Activated B cell treated with CpG ODN at 0.5 μM for 24 hours (primary cell): Measurements from ENCODE around the gene SUCNR1. TPM values are rescaled to one million over a fixed set of nuclear protein-coding genes. Genes with fewer than 3 reads are reported as not detected.

Source experiments
- ATAC-seq: fragments of 200-7000 bp; cut with Tn5 transposase; one replicate; pipeline ENCODE4 v1.10.0; 2021; ENCODE audit warnings: low read depth, mild to moderate bottlenecking, moderate library complexity
- CTCF ChIA-PET: fragments of 350-600 bp; sonication (Branson Sonifier 250); formaldehyde crosslinking; loops from one replicate; lab custom pipeline; 2021; ENCODE audit warnings: antibody characterized with exemption; lab: Charles Lee
- POLR2A ChIA-PET: fragments of 350-600 bp; sonication (Branson Sonifier 250); formaldehyde crosslinking; loops from one replicate; lab custom pipeline; 2021; ENCODE audit warnings: antibody characterized with exemption; lab: Charles Lee
- DNase-seq: peaks from one replicate; pipeline ENCODE4 v3.0.0; 2022
- H3K27ac Mint-ChIP-seq: one replicate; pipeline ENCODE4 v1.8.0; 2020; ENCODE audit warnings: mixed read lengths
- H3K27me3 Mint-ChIP-seq: one replicate; pipeline ENCODE4 v1.8.0; 2021; ENCODE audit warnings: mixed read lengths
- H3K36me3 Mint-ChIP-seq: one replicate; pipeline ENCODE4 v1.8.0; 2021; ENCODE audit warnings: low read depth, mixed read lengths
- H3K4me1 Mint-ChIP-seq: one replicate; pipeline ENCODE4 v1.8.0; 2021; ENCODE audit warnings: mixed read lengths
- H3K4me3 Mint-ChIP-seq: one replicate; pipeline ENCODE4 v1.8.0; 2020; ENCODE audit warnings: mild to moderate bottlenecking, mixed read lengths
- H3K9me3 Mint-ChIP-seq: one replicate; pipeline ENCODE4 v1.8.0; 2020; ENCODE audit warnings: mixed read lengths
- intact Hi-C: fragments of 100-400 bp; cut with micrococcal nuclease; formaldehyde crosslinking; loops from one replicate; pipeline ENCODE4 v1.15.1; 2024
- total RNA-seq: library from RNA; stranded (reverse); gene quantifications from 2 replicates; pipeline ENCODE4 v1.2.3, GENCODE V29; 2022
- TF ChIP-seq, protein P1 (sequence below): fragments of 200-600 bp; IDR thresholded peaks from one replicate; pipeline ENCODE4 v1.8.0; 2022; ENCODE audit warnings: antibody characterized with exemption, mild to moderate bottlenecking

Gene SUCNR1
- total RNA-seq, 1 donor from 2014 or later = not detected

DNA sequence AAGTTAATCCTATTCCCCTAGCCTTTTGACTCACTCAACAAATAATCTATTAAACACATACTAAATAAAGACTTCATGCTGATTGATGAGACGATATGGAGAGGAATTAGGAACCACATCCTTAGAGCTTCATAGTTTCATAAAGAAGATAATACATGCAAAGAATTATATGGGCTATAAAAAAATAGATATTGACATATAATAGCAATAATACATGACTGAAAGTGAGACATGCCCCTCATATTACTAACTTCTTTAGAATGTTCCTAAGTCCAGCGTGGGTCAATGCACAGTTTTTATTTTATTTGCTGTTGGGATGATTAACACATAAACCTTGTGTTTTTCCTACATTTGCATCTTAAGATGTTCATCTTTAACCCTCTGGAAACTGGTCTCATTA lies 32.2 kb downstream of the SUCNR1 start:
- H3K4me1 Mint-ChIP-seq = no peaks in the 10 kb centered on the region
- POLR2A ChIA-PET = no interaction called here

GRCh38 chr3:151906751-151907150 lies 33.3 kb downstream of the SUCNR1 start:
- POLR2A ChIA-PET = no interaction called here
- no peak overlapping the region for H3K4me3 Mint-ChIP-seq
- H3K27me3 Mint-ChIP-seq = peaks cover under 1% of the 10 kb centered on the region
- intact Hi-C loops = no loop called here
- H3K9me3 Mint-ChIP-seq = peaks cover 2% of the 10 kb centered on the region
- TF ChIP-seq, protein P1, sequence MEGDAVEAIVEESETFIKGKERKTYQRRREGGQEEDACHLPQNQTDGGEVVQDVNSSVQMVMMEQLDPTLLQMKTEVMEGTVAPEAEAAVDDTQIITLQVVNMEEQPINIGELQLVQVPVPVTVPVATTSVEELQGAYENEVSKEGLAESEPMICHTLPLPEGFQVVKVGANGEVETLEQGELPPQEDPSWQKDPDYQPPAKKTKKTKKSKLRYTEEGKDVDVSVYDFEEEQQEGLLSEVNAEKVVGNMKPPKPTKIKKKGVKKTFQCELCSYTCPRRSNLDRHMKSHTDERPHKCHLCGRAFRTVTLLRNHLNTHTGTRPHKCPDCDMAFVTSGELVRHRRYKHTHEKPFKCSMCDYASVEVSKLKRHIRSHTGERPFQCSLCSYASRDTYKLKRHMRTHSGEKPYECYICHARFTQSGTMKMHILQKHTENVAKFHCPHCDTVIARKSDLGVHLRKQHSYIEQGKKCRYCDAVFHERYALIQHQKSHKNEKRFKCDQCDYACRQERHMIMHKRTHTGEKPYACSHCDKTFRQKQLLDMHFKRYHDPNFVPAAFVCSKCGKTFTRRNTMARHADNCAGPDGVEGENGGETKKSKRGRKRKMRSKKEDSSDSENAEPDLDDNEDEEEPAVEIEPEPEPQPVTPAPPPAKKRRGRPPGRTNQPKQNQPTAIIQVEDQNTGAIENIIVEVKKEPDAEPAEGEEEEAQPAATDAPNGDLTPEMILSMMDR = no peak
- DNase-seq = no peak
- no peak overlapping the region for H3K27ac Mint-ChIP-seq
- ATAC-seq = no peak
- H3K4me1 Mint-ChIP-seq = no peaks in the 10 kb centered on the region
- no peaks in the 10 kb centered on the region for H3K36me3 Mint-ChIP-seq
- CTCF ChIA-PET = no interaction called here

More for the DNA sequence above, 32.2 kb downstream of the SUCNR1 start:
- no peak for DNase-seq
- ATAC-seq = no peak
- TF ChIP-seq, protein P1 = no peak
- Mint-ChIP-seq H3K27me3 (no peaks in the 10 kb centered on the region), H3K4me3 (no peak overlapping the region), H3K36me3 (no peaks in the 10 kb centered on the region), H3K9me3 (no peaks in the 10 kb centered on the region), H3K27ac (no peak overlapping the region)
- CTCF ChIA-PET = no interaction called here
- intact Hi-C loops = no loop called here

GRCh38 chr3:151908399-151908798 lies 35.0 kb downstream of the SUCNR1 start:
- intact Hi-C loops = no loop called here
- ChIA-PET POLR2A (no interaction called here), CTCF (no interaction called here)
- Mint-ChIP-seq H3K4me1 (no peaks in the 10 kb centered on the region), H3K27me3 (peaks cover 5% of the 10 kb centered on the region), H3K36me3 (no peaks in the 10 kb centered on the region), H3K4me3 (no peak overlapping the region), H3K27ac (no peak overlapping the region), H3K9me3 (peaks cover 6% of the 10 kb centered on the region)
- TF ChIP-seq, protein P1 = no peak
- DNase-seq = no peak
- ATAC-seq = no peak

- CTCF ChIA-PET = no interaction called here
These were observed 36.4 kb downstream of the SUCNR1 start for GRCh38 chr3:151909681-151910405.

GRCh38 chr3:151911462-151911861 lies 38.0 kb downstream of the SUCNR1 start:
- intact Hi-C loops = no loop called here
- Mint-ChIP-seq H3K27me3 (peaks cover 5% of the 10 kb centered on the region), H3K36me3 (no peaks in the 10 kb centered on the region), H3K27ac (no peak overlapping the region), H3K4me3 (no peak overlapping the region), H3K4me1 (no peaks in the 10 kb centered on the region), H3K9me3 (peaks cover 6% of the 10 kb centered on the region)
- DNase-seq (no peak), ATAC-seq (no peak)
- TF ChIP-seq, protein P1 = no peak
- ChIA-PET POLR2A (no interaction called here), CTCF (no interaction called here)

More at GRCh38 chr3:151909681-151910405, 36.4 kb downstream of the SUCNR1 start:
- H3K4me3 Mint-ChIP-seq = no peak overlapping the region
- H3K9me3 Mint-ChIP-seq = peaks cover 6% of the 10 kb centered on the region
- H3K4me1 Mint-ChIP-seq = no peaks in the 10 kb centered on the region
- no peaks in the 10 kb centered on the region for H3K36me3 Mint-ChIP-seq
- no peak for DNase-seq
- intact Hi-C loops = no loop called here
- H3K27me3 Mint-ChIP-seq = peaks cover 5% of the 10 kb centered on the region
- ATAC-seq = no peak
- POLR2A ChIA-PET = no interaction called here
- no peak overlapping the region for H3K27ac Mint-ChIP-seq
- TF ChIP-seq, protein P1 = no peak
